MM.1S (cell line): ENCODE results near the gene SEMG1.

Source experiments
- CTCF ChIP-seq: fragments of 300-600 bp; sonication (generic); IDR thresholded peaks from 2 replicates; pipeline ENCODE4 v1.5.1; 2016; ENCODE audit warnings: antibody characterized with exemption, low read length, mixed read lengths
- EZH2 ChIP-seq: fragments of 300-600 bp; sonication (generic); optimal IDR thresholded peaks from 2 replicates; pipeline ENCODE3; 2017; ENCODE audit warnings: low read depth, mild to moderate bottlenecking, antibody characterized with exemption, low read length, mixed read lengths
- EZH2phosphoT487 ChIP-seq: fragments of 300-600 bp; sonication (generic); IDR thresholded peaks from 2 replicates; pipeline ENCODE4 v1.6.1; 2018; ENCODE audit warnings: antibody characterized with exemption, low read length

GRCh38 chr20:45211569-45212474 lies 5.0 kb downstream of the SEMG1 start:
- TF ChIP-seq CTCF (no peak), EZH2 (no peak), EZH2phosphoT487 (no peak)
